Measurements from ENCODE around the gene RNF181. TPM values are rescaled to one million over a fixed set of nuclear protein-coding genes. Genes with fewer than 3 reads are reported as not detected.

RNF181 gene
- polyA plus RNA-seq, 1 of the 3 experiments (the other 2 are of a cell fraction): 312 TPM

DNA sequence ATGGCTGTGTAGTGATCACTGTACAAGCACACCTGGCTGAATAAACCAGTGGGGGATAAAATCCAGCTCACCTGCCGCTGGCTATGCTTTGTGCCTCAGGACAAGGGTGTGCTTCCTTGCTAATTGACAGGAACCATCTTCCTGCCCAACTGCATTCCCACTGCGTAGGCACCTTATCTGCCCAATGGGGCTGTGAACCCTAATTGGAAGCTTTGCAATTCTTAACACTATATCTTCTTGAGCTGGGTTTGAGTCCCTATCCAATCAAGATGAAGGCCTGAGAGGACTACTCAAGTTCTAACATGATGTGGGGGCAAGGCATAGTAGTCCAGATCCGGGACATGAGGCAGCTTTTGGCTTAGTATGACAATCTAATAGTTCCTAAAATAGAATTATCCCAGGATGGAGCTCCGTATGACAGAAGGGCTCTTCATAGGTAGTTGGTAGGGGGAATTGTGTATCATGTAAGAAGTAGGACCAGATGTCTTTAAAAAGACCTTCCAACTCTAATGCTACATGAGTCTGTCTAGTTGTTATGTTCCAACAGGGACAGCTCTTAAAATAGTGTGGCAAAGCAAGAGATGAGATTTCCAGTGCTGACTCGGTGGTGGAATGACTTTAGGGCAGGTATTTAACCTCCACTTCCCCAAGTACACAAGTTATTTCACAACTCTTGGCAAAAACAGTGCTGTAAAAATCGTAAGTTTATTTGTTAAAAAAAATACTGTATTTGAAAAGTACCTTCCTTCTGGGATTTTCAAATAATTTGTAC is 9.2 kb downstream of the RNF181 start:
- WGBS (ENCODE audit: low lambda C conversion rate): 70% methylated on average over 6 of the region's 6 CpGs
- Histone ChIP-seq H3K4me3 (ENCODE audit: low read depth in 2 of 2, low read length in 1 of 2) (no peak overlapping the region), H3F3A (replicated peaks; ENCODE audit: insufficient read depth) (peaks cover 26% of the 10 kb centered on the region)

More for the DNA sequence above, 9.2 kb downstream of the RNF181 start:
- Histone ChIP-seq H3K9ac (no peak overlapping the region), H3K27me3 (ENCODE audit: insufficient read depth) (no peaks in the 10 kb centered on the region), H3K4me2 (peak overlapping the region; percentile 57; the same call in 1 of the 2 replicates), H3K9me2 (no peaks in the 10 kb centered on the region), H3K36me3 (replicated peaks in 1 of 2; ENCODE audit: control insufficient read depth in 1 of 2, insufficient read depth in 2 of 2, low read length in 1 of 2) (peaks cover 15 to 35% of the 10 kb centered on the region in 2 experiments), H3K9me3 (no peaks in the 10 kb centered on the region), H3K27ac (ENCODE audit: low read depth in 2 of 2, low read length in 1 of 2) (no peak overlapping the region; a peak in 1 of 4 replicates), H4K20me1 (ENCODE audit: insufficient read depth) (no peaks in the 10 kb centered on the region), H3K79me2 (ENCODE audit: insufficient read depth) (peaks cover 31% of the 10 kb centered on the region), H2AFZ (ENCODE audit: low read depth) (no peak overlapping the region), H3K4me1 (ENCODE audit: control insufficient read depth in 1 of 2, insufficient read depth in 2 of 2, low read depth in 1 of 2, low read length in 1 of 2) (peaks cover 6 to 22% of the 10 kb centered on the region in 2 experiments; a peak in 2 of 4 replicates)
- POLR2A ChIA-PET: interaction anchor here (0.6 to 1.9 kb wide), 4 partner anchors 9 to 413 kb away, joined by 3 to 7 read pairs (median 3); partner anchors contain the start of gene RNF181
- TF ChIP-seq, protein P1, sequence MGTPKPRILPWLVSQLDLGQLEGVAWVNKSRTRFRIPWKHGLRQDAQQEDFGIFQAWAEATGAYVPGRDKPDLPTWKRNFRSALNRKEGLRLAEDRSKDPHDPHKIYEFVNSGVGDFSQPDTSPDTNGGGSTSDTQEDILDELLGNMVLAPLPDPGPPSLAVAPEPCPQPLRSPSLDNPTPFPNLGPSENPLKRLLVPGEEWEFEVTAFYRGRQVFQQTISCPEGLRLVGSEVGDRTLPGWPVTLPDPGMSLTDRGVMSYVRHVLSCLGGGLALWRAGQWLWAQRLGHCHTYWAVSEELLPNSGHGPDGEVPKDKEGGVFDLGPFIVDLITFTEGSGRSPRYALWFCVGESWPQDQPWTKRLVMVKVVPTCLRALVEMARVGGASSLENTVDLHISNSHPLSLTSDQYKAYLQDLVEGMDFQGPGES (IDR thresholded peaks at IDR 0.05; ENCODE audit: low read depth, low read length): no peak
- TF ChIP-seq RAD21 (IDR thresholded peaks at IDR 0.05; ENCODE audit: low read length): no peak
- TF ChIP-seq FOXM1 (IDR thresholded peaks at IDR 0.05; ENCODE audit: low read depth): no peak
- TF ChIP-seq ELF1 (IDR thresholded peaks at IDR 0.05): no peak
- no peak for TF ChIP-seq TCF12 (IDR thresholded peaks at IDR 0.05)
- TF ChIP-seq NRF1 (IDR thresholded peaks at IDR 0.05; ENCODE audit: low read depth, low read length): no peak
- TF ChIP-seq, protein P2, sequence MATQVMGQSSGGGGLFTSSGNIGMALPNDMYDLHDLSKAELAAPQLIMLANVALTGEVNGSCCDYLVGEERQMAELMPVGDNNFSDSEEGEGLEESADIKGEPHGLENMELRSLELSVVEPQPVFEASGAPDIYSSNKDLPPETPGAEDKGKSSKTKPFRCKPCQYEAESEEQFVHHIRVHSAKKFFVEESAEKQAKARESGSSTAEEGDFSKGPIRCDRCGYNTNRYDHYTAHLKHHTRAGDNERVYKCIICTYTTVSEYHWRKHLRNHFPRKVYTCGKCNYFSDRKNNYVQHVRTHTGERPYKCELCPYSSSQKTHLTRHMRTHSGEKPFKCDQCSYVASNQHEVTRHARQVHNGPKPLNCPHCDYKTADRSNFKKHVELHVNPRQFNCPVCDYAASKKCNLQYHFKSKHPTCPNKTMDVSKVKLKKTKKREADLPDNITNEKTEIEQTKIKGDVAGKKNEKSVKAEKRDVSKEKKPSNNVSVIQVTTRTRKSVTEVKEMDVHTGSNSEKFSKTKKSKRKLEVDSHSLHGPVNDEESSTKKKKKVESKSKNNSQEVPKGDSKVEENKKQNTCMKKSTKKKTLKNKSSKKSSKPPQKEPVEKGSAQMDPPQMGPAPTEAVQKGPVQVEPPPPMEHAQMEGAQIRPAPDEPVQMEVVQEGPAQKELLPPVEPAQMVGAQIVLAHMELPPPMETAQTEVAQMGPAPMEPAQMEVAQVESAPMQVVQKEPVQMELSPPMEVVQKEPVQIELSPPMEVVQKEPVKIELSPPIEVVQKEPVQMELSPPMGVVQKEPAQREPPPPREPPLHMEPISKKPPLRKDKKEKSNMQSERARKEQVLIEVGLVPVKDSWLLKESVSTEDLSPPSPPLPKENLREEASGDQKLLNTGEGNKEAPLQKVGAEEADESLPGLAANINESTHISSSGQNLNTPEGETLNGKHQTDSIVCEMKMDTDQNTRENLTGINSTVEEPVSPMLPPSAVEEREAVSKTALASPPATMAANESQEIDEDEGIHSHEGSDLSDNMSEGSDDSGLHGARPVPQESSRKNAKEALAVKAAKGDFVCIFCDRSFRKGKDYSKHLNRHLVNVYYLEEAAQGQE (IDR thresholded peaks at IDR 0.05; ENCODE audit: low read depth, low read length): no peak
- no peak for TF ChIP-seq SMC3 (IDR thresholded peaks at IDR 0.05; ENCODE audit: low read depth, low read length)
- no peak for TF ChIP-seq TAF1 (IDR thresholded peaks at IDR 0.05; ENCODE audit: borderline replicate concordance, low read depth, low read length)
- TF ChIP-seq FOXJ3 (CRISPR knock-in tag; IDR thresholded peaks at IDR 0.05): no peak
- TF ChIP-seq POLR2AphosphoS5 (IDR thresholded peaks at IDR 0.05; ENCODE audit: low read depth, low read length): no peak
- TF ChIP-seq GATA2 (CRISPR knock-in tag; IDR thresholded peaks at IDR 0.05): no peak
- DNase-seq: no peak
- CTCF ChIA-PET: interaction anchor here (0.5 to 3.0 kb wide), 4 partner anchors 32 to 184 kb away, joined by 3 to 12 read pairs (median 4); no protein-coding TSS in a partner anchor
